Activated B cell treated with CpG ODN at 0.5 μM for 24 hours (primary cell): Measurements from ENCODE around the gene PARPBP. TPM values are rescaled to one million over a fixed set of nuclear protein-coding genes. Genes with fewer than 3 reads are reported as not detected.
"Not testable (repeated sequence)": the region's sequence is repeated elsewhere in the genome, so short reads cannot be mapped to it uniquely, and the experiment has no call there.

Source experiments
- ATAC-seq: fragments of 200-7000 bp; cut with Tn5 transposase; one replicate; pipeline ENCODE4 v1.10.0; 2021; ENCODE audit warnings: low read depth, mild to moderate bottlenecking, moderate library complexity
- CTCF ChIA-PET: fragments of 350-600 bp; sonication (Branson Sonifier 250); formaldehyde crosslinking; loops from one replicate; lab custom pipeline; 2021; ENCODE audit warnings: antibody characterized with exemption; lab: Charles Lee
- POLR2A ChIA-PET: fragments of 350-600 bp; sonication (Branson Sonifier 250); formaldehyde crosslinking; loops from one replicate; lab custom pipeline; 2021; ENCODE audit warnings: antibody characterized with exemption; lab: Charles Lee
- DNase-seq: peaks from one replicate; pipeline ENCODE4 v3.0.0; 2022
- H3K27ac Mint-ChIP-seq: one replicate; pipeline ENCODE4 v1.8.0; 2020; ENCODE audit warnings: mixed read lengths
- H3K27me3 Mint-ChIP-seq: one replicate; pipeline ENCODE4 v1.8.0; 2021; ENCODE audit warnings: mixed read lengths
- H3K36me3 Mint-ChIP-seq: one replicate; pipeline ENCODE4 v1.8.0; 2021; ENCODE audit warnings: low read depth, mixed read lengths
- H3K4me1 Mint-ChIP-seq: one replicate; pipeline ENCODE4 v1.8.0; 2021; ENCODE audit warnings: mixed read lengths
- H3K4me3 Mint-ChIP-seq: one replicate; pipeline ENCODE4 v1.8.0; 2020; ENCODE audit warnings: mild to moderate bottlenecking, mixed read lengths
- H3K9me3 Mint-ChIP-seq: one replicate; pipeline ENCODE4 v1.8.0; 2020; ENCODE audit warnings: mixed read lengths
- CTCF ChIP-seq: fragments of 200-600 bp; IDR thresholded peaks from one replicate; pipeline ENCODE4 v1.8.0; 2022; ENCODE audit warnings: antibody characterized with exemption, mild to moderate bottlenecking
- intact Hi-C: fragments of 100-400 bp; cut with micrococcal nuclease; formaldehyde crosslinking; loops from one replicate; pipeline ENCODE4 v1.15.1; 2024
- total RNA-seq: library from RNA; stranded (reverse); gene quantifications from 2 replicates; pipeline ENCODE4 v1.2.3, GENCODE V29; 2022

PARPBP gene
- total RNA-seq, 1 donor from 2014 or later = 4.6 TPM

GRCh38 chr12:102137619-102138018 lies 17.6 kb downstream of the PARPBP start:
- CTCF ChIA-PET, H3K4me3 Mint-ChIP-seq, DNase-seq, H3K9me3 Mint-ChIP-seq, H3K27me3 Mint-ChIP-seq, ATAC-seq, intact Hi-C loops, H3K36me3 Mint-ChIP-seq, H3K4me1 Mint-ChIP-seq, H3K27ac Mint-ChIP-seq, POLR2A ChIA-PET: not testable (repeated sequence)

- H3K36me3 Mint-ChIP-seq, ATAC-seq, H3K9me3 Mint-ChIP-seq, H3K27ac Mint-ChIP-seq, CTCF ChIA-PET, H3K4me1 Mint-ChIP-seq, H3K4me3 Mint-ChIP-seq, POLR2A ChIA-PET, H3K27me3 Mint-ChIP-seq, DNase-seq, intact Hi-C loops: not testable (repeated sequence)
These were observed 22.9 kb downstream of the PARPBP start for GRCh38 chr12:102142866-102143373.

GRCh38 chr12:102144221-102144620 lies 24.2 kb downstream of the PARPBP start:
- intact Hi-C loops = no loop called here
- Mint-ChIP-seq H3K9me3 (no peaks in the 10 kb centered on the region), H3K27me3 (no peaks in the 10 kb centered on the region), H3K4me3 (no peak overlapping the region), H3K36me3 (no peaks in the 10 kb centered on the region), H3K27ac (no peak overlapping the region), H3K4me1 (no peaks in the 10 kb centered on the region)
- POLR2A ChIA-PET = no interaction called here
- ATAC-seq (no peak), DNase-seq (no peak)
- no peak for TF ChIP-seq CTCF
- CTCF ChIA-PET = no interaction called here

GRCh38 chr12:102147062-102147587 lies 27.1 kb downstream of the PARPBP start:
- H3K36me3 Mint-ChIP-seq, intact Hi-C loops, DNase-seq, H3K27ac Mint-ChIP-seq, H3K4me3 Mint-ChIP-seq, POLR2A ChIA-PET, H3K9me3 Mint-ChIP-seq, CTCF ChIA-PET, H3K27me3 Mint-ChIP-seq, ATAC-seq, H3K4me1 Mint-ChIP-seq: not testable (repeated sequence)

GRCh38 chr12:102155206-102155605 lies 35.2 kb downstream of the PARPBP start:
- ATAC-seq, DNase-seq, H3K27ac Mint-ChIP-seq, H3K27me3 Mint-ChIP-seq, H3K4me3 Mint-ChIP-seq, intact Hi-C loops, H3K36me3 Mint-ChIP-seq, H3K9me3 Mint-ChIP-seq, CTCF ChIA-PET, H3K4me1 Mint-ChIP-seq: not testable (repeated sequence)
- POLR2A ChIA-PET = interaction anchor here (0.6 kb wide), 1 partner anchor 272 kb away, joined by 5 read pairs; no protein-coding TSS in a partner anchor

GRCh38 chr12:102163383-102163782 lies 43.4 kb downstream of the PARPBP start:
- CTCF ChIA-PET = no interaction called here
- no peak overlapping the region for H3K4me3 Mint-ChIP-seq
- intact Hi-C loops = no loop called here

More at GRCh38 chr12:102163383-102163782, 43.4 kb downstream of the PARPBP start:
- POLR2A ChIA-PET = no interaction called here
- ATAC-seq = no peak
- no peak for DNase-seq
- no peaks in the 10 kb centered on the region for H3K27me3 Mint-ChIP-seq
- no peaks in the 10 kb centered on the region for H3K9me3 Mint-ChIP-seq
- H3K27ac Mint-ChIP-seq = no peak overlapping the region
- H3K36me3 Mint-ChIP-seq = no peaks in the 10 kb centered on the region
- H3K4me1 Mint-ChIP-seq = no peaks in the 10 kb centered on the region
- no peak for TF ChIP-seq CTCF
